HepG2 (cell line): ENCODE results near the gene EFCAB8. TPM values are rescaled to one million over a fixed set of nuclear protein-coding genes. Genes with fewer than 3 reads are reported as not detected.

Source experiments
- ARHGAP35 ChIP-seq: sonication (generic); formaldehyde crosslinking; IDR thresholded peaks from 2 replicates; pipeline ENCODE4 v1.9.0; 2022; ENCODE audit warnings: mild to moderate bottlenecking, inconsistent platforms, moderate library complexity, missing genetic modification reagents, borderline replicate concordance
- ATF7-NPFF ChIP-seq: sonication (generic); formaldehyde crosslinking; IDR thresholded peaks from 2 replicates; pipeline ENCODE4 v1.8.1; 2023; ENCODE audit warnings: mild to moderate bottlenecking, low read depth, missing genetic modification reagents, moderate library complexity
- CBX5 ChIP-seq: sonication (generic); formaldehyde crosslinking; IDR thresholded peaks from 2 replicates; pipeline ENCODE4 v1.4.0; 2020; ENCODE audit warnings: missing genetic modification reagents, borderline replicate concordance
- CCDC6 ChIP-seq: sonication (generic); formaldehyde crosslinking; IDR thresholded peaks from 2 replicates; pipeline ENCODE4 v1.8.1; 2022; ENCODE audit warnings: mild to moderate bottlenecking, missing genetic modification reagents, moderate library complexity
- FIP1L1 ChIP-seq: fragments of 200-400 bp; formaldehyde crosslinking; IDR thresholded peaks from 2 replicates; pipeline ENCODE4 v1.6.1; 2018; ENCODE audit warnings: low read depth, mild to moderate bottlenecking, low read length, moderate library complexity, borderline replicate concordance; ENCODE audit not compliant: insufficient read depth
- GFI1 ChIP-seq: sonication (generic); formaldehyde crosslinking; IDR thresholded peaks from 2 replicates; pipeline ENCODE4 v1.5.0; 2020; ENCODE audit warnings: missing genetic modification reagents, mild to moderate bottlenecking, borderline replicate concordance
- HNF4A ChIP-seq: sonication (generic); formaldehyde crosslinking; IDR thresholded peaks from 2 replicates; pipeline ENCODE4 v1.4.0; 2020; ENCODE audit warnings: missing genetic modification reagents
- JARID2 ChIP-seq: sonication (generic); formaldehyde crosslinking; IDR thresholded peaks from 2 replicates; pipeline ENCODE4 v1.8.1; 2023; ENCODE audit warnings: missing genetic modification reagents, inconsistent platforms; ENCODE audit not compliant: insufficient replicate concordance
- KIAA2018 ChIP-seq: sonication (generic); formaldehyde crosslinking; IDR thresholded peaks from 2 replicates; pipeline ENCODE4 v1.5.0; 2020; ENCODE audit warnings: mild to moderate bottlenecking, missing genetic modification reagents, borderline replicate concordance
- SOX5 ChIP-seq: IDR thresholded peaks from 2 replicates; pipeline ENCODE4 v1.6.1; 2016; ENCODE audit warnings: borderline replicate concordance
- TOPORS ChIP-seq: sonication (generic); formaldehyde crosslinking; IDR thresholded peaks from 2 replicates; pipeline ENCODE4 v1.8.0; 2023; ENCODE audit warnings: mild to moderate bottlenecking, missing genetic modification reagents
- YY1 ChIP-seq: IDR thresholded peaks from 2 replicates; pipeline ENCODE4 v1.6.1; 2011; ENCODE audit warnings: low read length, low read depth, moderate library complexity, mild to moderate bottlenecking; ENCODE audit not compliant: insufficient read depth, insufficient replicate concordance
- ZBTB26 ChIP-seq: IDR thresholded peaks from 2 replicates; pipeline ENCODE4 v1.6.1; 2016; ENCODE audit warnings: missing compliant biosample characterization, missing genetic modification reagents, borderline replicate concordance
- ZFAT ChIP-seq: sonication (generic); formaldehyde crosslinking; conservative IDR thresholded peaks from 2 replicates; pipeline ENCODE4 v1.8.1; 2023; ENCODE audit warnings: missing genetic modification reagents, inconsistent platforms
- ZFP37 ChIP-seq: sonication (generic); formaldehyde crosslinking; IDR thresholded peaks from 2 replicates; pipeline ENCODE4 v1.4.0; 2020; ENCODE audit warnings: missing genetic modification reagents, borderline replicate concordance
- ZNF275 ChIP-seq: sonication (generic); formaldehyde crosslinking; IDR thresholded peaks from 2 replicates; pipeline ENCODE4 v1.8.0; 2022; ENCODE audit warnings: missing genetic modification reagents, mild to moderate bottlenecking, inconsistent platforms, borderline replicate concordance
- ZNF747 ChIP-seq: sonication (generic); formaldehyde crosslinking; IDR thresholded peaks from 2 replicates; pipeline ENCODE4 v1.8.1; 2023; ENCODE audit warnings: missing genetic modification reagents, mild to moderate bottlenecking, borderline replicate concordance
- polyA plus RNA-seq, 8 experiments: library from polyadenylated mRNA; depleted of rRNA in 3 of 8; stranded (reverse) in 7 of 8; unstranded in 1 of 8; fragments of >200 nt; fragmentation: Illumina TruSeq in 4 of 8; extraction: Trizol in 4 of 8; gene quantifications; 2 replicates each; pipeline versions ENCODE4 v1.2.1 to v1.2.3, GENCODE V29; 2011 to 2016; ENCODE audit warnings: low read depth in 4 of 8, missing spikeins in 1 of 8, mixed read lengths in 1 of 8; ENCODE audit not compliant: insufficient read depth in 1 of 8
- total RNA-seq, 5 experiments: library from RNA; depleted of rRNA; stranded (reverse); fragments of >200 nt; fragmentation: Illumina TruSeq; extraction: Trizol; gene quantifications; 2 replicates each; pipeline ENCODE4 v1.2.3, GENCODE V29; 2016; ENCODE audit warnings: low read depth in 1 of 5

Gene EFCAB8
- total and polyA plus RNA-seq, 2 of the 13 experiments (the other 11 are each of a cell fraction or from before 2014, with no cell fraction given), result 0.15 to 0.22 TPM

GRCh38 chr20:33008336-33009213, 149.9 kb downstream of the EFCAB8 start (continued):
- TF ChIP-seq KIAA2018, result peak; percentile 96; the same call in 1 of the 2 replicates
- TF ChIP-seq CBX5 (CRISPR knock-in tag), result no peak
- TF ChIP-seq SOX5 (CRISPR knock-in tag), result no peak
- no peak for TF ChIP-seq ZBTB26
- TF ChIP-seq CCDC6 (CRISPR knock-in tag), result no peak
- TF ChIP-seq ZNF275 (CRISPR knock-in tag), result 0 out of 2 replicates have a peak, but pooled peaks have one; percentile 25
- no peak; the same call in 1 of the 2 replicates for TF ChIP-seq TOPORS
- TF ChIP-seq ATF7-NPFF (CRISPR knock-in tag), result no peak; the same call in 1 of the 2 replicates
- TF ChIP-seq ZFAT (CRISPR knock-in tag), result no peak
- TF ChIP-seq ZFP37 (CRISPR knock-in tag), result no peak
- TF ChIP-seq ARHGAP35, result 0 out of 2 replicates have a peak, but pooled peaks have one; percentile 50
- TF ChIP-seq HNF4A, result peak; percentile 40; the same call in 1 of the 2 replicates
- TF ChIP-seq YY1, result no peak
- TF ChIP-seq ZNF747 (CRISPR knock-in tag), result no peak
- no peak for TF ChIP-seq JARID2
- no peak for TF ChIP-seq GFI1
- no peak; the same call in none of the 2 replicates for TF ChIP-seq FIP1L1
